Osteocyte (in vitro differentiated cells): Measurements from ENCODE around the gene FGF14. TPM values are rescaled to one million over a fixed set of nuclear protein-coding genes. Genes with fewer than 3 reads are reported as not detected.

Experiments used
- DNase-seq: peaks from one replicate; pipeline ENCODE4 v3.0.0; 2021; ENCODE audit warnings: mixed read lengths; ENCODE audit not compliant: unreplicated experiment; ENCODE audit errors: extremely low spot score
- H3K27ac Mint-ChIP-seq: one replicate; pipeline ENCODE4 v1.8.0; 2021; ENCODE audit warnings: mild to moderate bottlenecking, mixed read lengths; ENCODE audit not compliant: unreplicated experiment
- H3K27me3 Mint-ChIP-seq: one replicate; pipeline ENCODE4 v1.8.0; 2021; ENCODE audit warnings: mixed read lengths; ENCODE audit not compliant: unreplicated experiment
- H3K36me3 Mint-ChIP-seq: one replicate; pipeline ENCODE4 v1.8.0; 2021; ENCODE audit warnings: mixed read lengths; ENCODE audit not compliant: unreplicated experiment
- H3K4me1 Mint-ChIP-seq: one replicate; pipeline ENCODE4 v1.8.0; 2021; ENCODE audit warnings: mixed read lengths; ENCODE audit not compliant: unreplicated experiment
- H3K4me3 Mint-ChIP-seq: one replicate; pipeline ENCODE4 v1.8.0; 2021; ENCODE audit warnings: mild to moderate bottlenecking, moderate library complexity, mixed read lengths; ENCODE audit not compliant: unreplicated experiment
- H3K9me3 Mint-ChIP-seq: one replicate; pipeline ENCODE4 v1.8.0; 2021; ENCODE audit warnings: mixed read lengths; ENCODE audit not compliant: unreplicated experiment
- total RNA-seq: library from RNA; stranded (reverse); gene quantifications from 2 replicates; pipeline ENCODE4 v1.2.1, GENCODE V29; 2021
- TF ChIP-seq, protein P1 (sequence below): fragments of 200-600 bp; sonication (generic); IDR thresholded peaks from 2 replicates; pipeline ENCODE4 v1.5.0; 2021; ENCODE audit warnings: antibody characterized with exemption, mild to moderate bottlenecking, moderate library complexity

FGF14 gene
- total RNA-seq, 1 donor from 2014 or later = 0.24 TPM

DNA sequence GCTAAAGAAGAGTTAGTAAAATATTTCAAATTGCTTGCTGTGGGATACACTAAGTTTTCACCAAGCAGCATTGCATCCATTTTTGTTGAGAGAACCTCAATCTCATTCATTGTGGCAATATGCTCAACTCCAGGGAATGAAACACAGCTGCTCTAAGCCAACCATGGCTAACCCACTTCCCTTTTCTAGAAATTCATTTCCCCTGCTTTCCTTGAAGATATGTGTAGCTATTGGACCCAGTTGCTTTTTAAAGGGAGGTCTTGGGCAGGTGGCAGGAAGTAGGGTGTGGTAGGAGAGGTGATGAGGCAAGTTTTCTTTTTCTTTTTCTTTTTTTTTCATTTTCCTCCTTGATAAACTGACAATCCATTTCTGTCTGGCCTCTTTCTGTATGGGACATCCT is 452.2 kb downstream of the FGF14 start:
- no peak overlapping the region for H3K27ac Mint-ChIP-seq

GRCh38 chr13:101946401-101946800 is 455.4 kb downstream of the FGF14 start:
- no peaks in the 10 kb centered on the region for H3K4me1 Mint-ChIP-seq
- no peaks in the 10 kb centered on the region for H3K36me3 Mint-ChIP-seq
- no peaks in the 10 kb centered on the region for H3K9me3 Mint-ChIP-seq
- H3K27me3 Mint-ChIP-seq = peaks cover 60% of the 10 kb centered on the region
- DNase-seq = no peak
- no peak overlapping the region for H3K4me3 Mint-ChIP-seq
- H3K27ac Mint-ChIP-seq = no peak overlapping the region
- TF ChIP-seq, protein P1, sequence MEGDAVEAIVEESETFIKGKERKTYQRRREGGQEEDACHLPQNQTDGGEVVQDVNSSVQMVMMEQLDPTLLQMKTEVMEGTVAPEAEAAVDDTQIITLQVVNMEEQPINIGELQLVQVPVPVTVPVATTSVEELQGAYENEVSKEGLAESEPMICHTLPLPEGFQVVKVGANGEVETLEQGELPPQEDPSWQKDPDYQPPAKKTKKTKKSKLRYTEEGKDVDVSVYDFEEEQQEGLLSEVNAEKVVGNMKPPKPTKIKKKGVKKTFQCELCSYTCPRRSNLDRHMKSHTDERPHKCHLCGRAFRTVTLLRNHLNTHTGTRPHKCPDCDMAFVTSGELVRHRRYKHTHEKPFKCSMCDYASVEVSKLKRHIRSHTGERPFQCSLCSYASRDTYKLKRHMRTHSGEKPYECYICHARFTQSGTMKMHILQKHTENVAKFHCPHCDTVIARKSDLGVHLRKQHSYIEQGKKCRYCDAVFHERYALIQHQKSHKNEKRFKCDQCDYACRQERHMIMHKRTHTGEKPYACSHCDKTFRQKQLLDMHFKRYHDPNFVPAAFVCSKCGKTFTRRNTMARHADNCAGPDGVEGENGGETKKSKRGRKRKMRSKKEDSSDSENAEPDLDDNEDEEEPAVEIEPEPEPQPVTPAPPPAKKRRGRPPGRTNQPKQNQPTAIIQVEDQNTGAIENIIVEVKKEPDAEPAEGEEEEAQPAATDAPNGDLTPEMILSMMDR = no peak

More for the DNA sequence above, 452.2 kb downstream of the FGF14 start:
- H3K9me3 Mint-ChIP-seq = no peaks in the 10 kb centered on the region
- H3K36me3 Mint-ChIP-seq = no peaks in the 10 kb centered on the region
- no peak for DNase-seq
- H3K27me3 Mint-ChIP-seq = peaks cover 62% of the 10 kb centered on the region
- no peaks in the 10 kb centered on the region for H3K4me1 Mint-ChIP-seq
- H3K4me3 Mint-ChIP-seq = no peak overlapping the region
- TF ChIP-seq, protein P1 = no peak

- Mint-ChIP-seq H3K4me1 (no peaks in the 10 kb centered on the region), H3K4me3 (no peak overlapping the region), H3K27ac (no peak overlapping the region), H3K9me3 (no peaks in the 10 kb centered on the region), H3K27me3 (peaks cover 61% of the 10 kb centered on the region), H3K36me3 (no peaks in the 10 kb centered on the region)
- TF ChIP-seq, protein P1 = no peak
- no peak for DNase-seq
Observed at GRCh38 chr13:101945435-101945834, 456.4 kb downstream of the FGF14 start.

GRCh38 chr13:101944521-101944920 is 457.3 kb downstream of the FGF14 start:
- no peaks in the 10 kb centered on the region for H3K4me1 Mint-ChIP-seq
- H3K27me3 Mint-ChIP-seq = peaks cover 61% of the 10 kb centered on the region
- TF ChIP-seq, protein P1 = no peak
- H3K9me3 Mint-ChIP-seq = no peaks in the 10 kb centered on the region
- no peak overlapping the region for H3K27ac Mint-ChIP-seq
- H3K4me3 Mint-ChIP-seq = no peak overlapping the region
- no peaks in the 10 kb centered on the region for H3K36me3 Mint-ChIP-seq
- DNase-seq = no peak

DNA sequence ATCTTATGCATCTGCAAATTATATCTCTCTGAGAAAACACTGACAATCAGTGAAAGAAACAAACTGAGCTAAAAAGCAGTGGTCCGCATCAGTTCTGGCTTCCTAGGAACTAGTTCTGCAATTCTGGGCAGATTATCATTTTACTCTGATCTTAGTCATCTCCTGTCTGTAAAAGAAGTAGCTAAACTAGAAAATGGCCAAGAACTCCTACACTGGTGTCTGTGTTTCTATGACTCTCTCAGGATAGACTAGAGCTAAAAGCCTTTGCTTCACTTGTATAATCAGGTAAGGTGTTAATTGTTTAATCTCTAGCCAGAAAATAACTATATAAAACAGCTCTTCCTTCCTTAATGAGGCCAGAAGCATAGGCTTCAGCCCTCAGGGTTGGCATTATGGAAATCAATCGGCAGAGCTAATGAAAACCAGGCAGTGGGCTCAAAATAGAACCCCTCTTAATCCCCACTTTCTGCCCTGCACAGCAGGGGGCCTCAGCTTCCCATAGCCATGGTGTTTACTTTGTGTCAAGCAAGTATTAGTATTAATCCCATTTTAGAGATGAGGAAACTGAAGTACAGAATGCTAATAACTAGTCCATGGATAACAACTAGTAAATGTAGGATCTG is 459.2 kb downstream of the FGF14 start:
- no peaks in the 10 kb centered on the region for H3K9me3 Mint-ChIP-seq
- no peak overlapping the region for H3K4me3 Mint-ChIP-seq
- H3K4me1 Mint-ChIP-seq = no peaks in the 10 kb centered on the region
- TF ChIP-seq, protein P1 = no peak
- no peak overlapping the region for H3K27ac Mint-ChIP-seq
- H3K36me3 Mint-ChIP-seq = no peaks in the 10 kb centered on the region
- no peak for DNase-seq
- H3K27me3 Mint-ChIP-seq = peaks cover 62% of the 10 kb centered on the region
